Fibroblast of skin of right biceps (primary cell): Measurements from ENCODE around the gene RPS21.

Experiments
- DNase-seq: peaks from one replicate; pipeline ENCODE4 v3.0.0-alpha.2; 2013

The RPS21 gene

DNA sequence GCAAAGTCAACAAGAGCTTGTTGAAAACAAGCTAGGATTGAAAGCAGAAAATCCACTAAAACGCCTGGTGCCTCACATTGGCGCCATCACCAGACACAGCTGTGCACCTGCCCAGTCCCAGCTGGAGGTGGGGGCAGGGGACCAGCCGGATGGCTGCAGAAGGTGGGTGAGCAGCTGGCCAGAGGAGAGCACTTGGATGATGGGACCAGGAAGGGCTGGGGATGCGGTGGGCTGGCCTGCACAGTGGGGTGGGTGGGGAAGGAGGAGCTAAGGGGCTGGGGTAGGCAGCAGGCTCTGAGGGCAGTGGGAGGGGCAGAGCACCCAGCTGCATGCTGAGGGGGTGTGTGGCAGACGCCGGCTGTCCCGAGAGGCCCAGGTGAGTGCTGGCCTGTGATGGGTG, 13.1 kb downstream of the RPS21 start:
- no peak for DNase-seq

GRCh38 chr20:62400541-62400940, 13.6 kb downstream of the RPS21 start:
- DNase-seq = no peak

- no peak for DNase-seq
These were observed 14.5 kb downstream of the RPS21 start for GRCh38 chr20:62401331-62401779.

DNA sequence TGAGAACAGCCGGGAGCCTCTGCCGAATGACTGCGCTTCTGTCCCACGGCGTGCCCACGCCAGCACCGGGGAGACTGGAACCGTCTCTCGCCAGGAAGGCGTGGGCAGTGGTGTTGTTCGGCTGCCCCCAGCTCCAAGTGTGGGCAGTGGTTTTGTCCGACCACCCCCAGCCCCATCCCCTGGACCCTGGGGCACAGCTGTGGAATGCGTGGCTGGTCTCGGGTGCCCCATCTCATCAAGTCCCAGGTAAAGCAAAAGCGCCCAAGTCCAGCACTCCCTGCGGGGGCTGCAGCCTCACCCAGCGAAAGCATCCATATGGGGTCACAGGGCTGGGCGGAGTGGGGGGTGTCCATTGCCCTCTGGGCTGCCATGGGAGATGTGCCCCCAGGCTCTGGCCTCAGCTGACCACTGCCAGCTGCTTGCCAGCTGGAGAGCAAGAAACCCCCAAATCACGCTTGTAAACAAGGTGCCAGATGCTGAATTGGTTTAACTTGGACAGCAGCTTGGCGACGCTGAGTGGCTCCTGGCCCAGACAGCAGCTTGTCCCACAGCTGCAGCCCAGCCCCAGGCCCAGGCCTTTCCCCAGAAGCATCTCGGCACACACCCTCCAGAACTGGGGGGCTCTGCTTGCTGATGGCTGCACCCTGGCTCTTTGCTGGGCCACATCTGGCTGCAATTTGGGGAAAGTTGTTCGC, 15.7 kb downstream of the RPS21 start:
- no peak for DNase-seq

- DNase-seq = no peak
These were observed 16.4 kb downstream of the RPS21 start for GRCh38 chr20:62403331-62403730.

DNA sequence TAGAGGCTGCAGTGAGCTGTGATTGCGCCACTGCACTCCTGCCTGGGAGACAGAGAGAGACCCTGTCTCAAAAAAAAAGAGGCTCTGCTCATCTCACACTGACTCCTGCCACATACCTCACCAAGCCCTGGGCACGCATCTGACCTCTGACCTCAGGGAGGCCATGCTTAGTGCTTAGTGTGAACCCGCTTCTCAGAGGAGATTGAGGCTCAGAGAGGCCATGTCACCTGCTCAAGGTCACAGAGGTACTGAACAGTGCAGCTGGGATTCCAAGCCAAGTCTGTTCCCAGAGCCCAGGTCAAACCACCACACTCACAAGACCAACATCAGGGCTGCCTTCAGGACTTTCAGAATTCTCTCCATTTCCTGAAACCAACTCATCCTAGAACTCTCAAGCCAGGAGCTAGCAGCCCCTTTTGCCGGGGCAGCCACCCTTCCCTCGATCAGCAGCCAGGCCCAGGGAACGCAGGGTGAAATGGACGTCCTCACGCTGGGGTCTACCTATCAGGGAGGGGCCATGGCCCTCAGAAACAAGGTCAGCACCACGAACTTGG, 17.3 kb downstream of the RPS21 start:
- DNase-seq = no peak

GRCh38 chr20:62404761-62405107, 17.8 kb downstream of the RPS21 start:
- DNase-seq = no peak

DNA sequence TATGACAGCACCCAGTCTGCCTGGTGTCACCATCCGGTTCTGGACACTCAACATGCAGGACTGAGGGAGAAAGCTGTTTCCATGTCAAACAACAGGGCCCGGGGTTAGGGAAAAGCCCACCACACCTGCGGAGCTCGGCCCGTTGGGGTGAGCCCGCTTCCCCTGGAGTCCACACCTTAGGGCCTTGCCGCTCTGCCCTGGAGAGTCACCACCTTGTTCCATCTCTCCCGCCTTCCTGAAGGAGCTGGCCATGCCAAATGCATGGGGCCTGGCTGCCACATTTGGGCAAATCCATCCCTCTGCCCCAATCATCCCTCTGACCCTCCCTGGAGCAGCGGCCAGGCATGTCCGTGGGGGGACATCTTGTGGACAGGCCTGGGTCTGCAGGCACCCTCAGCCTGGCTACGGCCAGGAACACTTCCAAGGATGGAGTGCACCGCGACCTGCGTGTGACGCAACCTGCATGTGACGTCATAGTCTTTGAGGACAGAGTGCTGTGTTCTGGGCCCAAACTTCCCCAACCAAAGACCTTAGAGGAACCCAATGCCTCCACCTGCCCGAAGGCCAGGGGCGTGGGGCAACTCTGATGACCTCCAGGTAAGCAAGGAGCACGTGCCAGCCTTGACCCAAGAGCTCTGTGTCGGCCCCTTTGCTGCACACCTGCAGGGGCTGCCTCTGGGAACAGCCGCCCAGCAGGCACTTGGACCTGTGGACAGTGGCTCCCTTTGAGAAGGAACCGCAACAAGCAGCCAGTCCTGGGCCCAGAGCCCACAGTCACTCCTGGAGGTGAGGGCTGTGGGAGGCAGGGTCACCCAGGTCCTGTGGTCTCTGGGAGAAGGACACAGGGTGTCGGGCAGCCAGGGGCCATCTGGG, 18.4 kb downstream of the RPS21 start:
- peak; percentile 37 for DNase-seq

DNA sequence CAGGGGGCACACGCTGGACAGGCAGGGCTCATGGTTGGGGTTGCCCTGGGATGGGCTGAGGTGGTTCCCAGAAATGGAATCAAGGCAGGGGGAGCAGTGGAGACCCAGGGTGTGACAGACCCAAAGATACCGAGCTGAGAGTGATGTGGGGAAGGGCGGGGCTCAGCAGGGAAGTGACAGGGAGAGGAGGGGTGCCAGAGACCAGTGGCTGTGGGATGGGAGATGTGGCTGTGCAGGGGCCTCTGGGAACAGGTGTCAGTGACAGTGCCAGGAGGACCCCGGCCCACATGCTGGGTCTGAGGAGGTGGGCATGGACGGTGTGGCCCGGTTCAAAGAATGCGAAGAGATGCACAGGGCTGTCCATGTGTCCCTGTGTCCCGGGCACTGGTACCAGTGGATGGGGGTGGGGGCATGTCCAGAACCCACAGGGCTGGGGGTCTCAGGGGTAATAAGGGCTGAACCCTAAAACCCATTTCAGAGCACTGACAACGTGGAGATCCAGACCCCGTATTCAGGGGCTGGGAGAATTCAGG, 19.1 kb downstream of the RPS21 start:
- no peak for DNase-seq

DNA sequence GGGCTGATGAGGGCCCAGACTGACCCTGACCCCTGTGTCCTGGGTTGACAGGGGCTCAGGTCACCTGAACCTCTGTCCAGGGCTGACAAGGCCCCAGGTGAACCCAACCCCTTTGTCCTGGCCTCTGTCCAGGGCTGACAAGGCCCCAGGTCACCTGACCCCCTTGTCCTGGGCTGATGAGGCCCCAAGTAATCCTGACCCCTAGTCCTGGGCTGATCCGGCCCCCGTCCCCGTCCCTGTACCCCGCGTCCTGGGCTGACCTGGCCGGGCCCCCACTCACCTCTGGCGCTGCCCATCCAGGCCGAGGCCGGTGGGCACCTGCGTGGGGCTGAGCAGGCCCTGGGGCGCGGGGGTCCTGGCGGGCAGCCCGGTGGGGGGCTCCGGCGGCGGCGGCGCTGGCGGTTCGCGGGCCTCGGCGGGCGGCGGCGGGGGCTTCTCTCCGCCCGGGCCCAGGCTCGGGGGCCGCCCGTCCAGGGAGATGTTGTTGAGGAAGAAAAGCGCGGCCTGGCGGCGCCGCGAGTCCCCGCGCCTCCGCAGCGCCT, 19.8 kb downstream of the RPS21 start:
- DNase-seq = no peak

GRCh38 chr20:62407221-62407992, 20.5 kb downstream of the RPS21 start, which contains the start of gene CABLES2:
TSS of gene CABLES2 (minus strand) at chr20:62407285. CDS start at chr20:62407276, 9 bp downstream.
- peak; percentile 94 for DNase-seq

- DNase-seq = no peak
These were observed 21.2 kb downstream of the RPS21 start for GRCh38 chr20:62408055-62408454.

GRCh38 chr20:62408640-62409039, 21.7 kb downstream of the RPS21 start:
- no peak for DNase-seq

- no peak for DNase-seq
These were observed 22.4 kb downstream of the RPS21 start for GRCh38 chr20:62409086-62409853.

- DNase-seq = peak; percentile 8
These were observed 23.2 kb downstream of the RPS21 start for GRCh38 chr20:62409931-62410745.

DNA sequence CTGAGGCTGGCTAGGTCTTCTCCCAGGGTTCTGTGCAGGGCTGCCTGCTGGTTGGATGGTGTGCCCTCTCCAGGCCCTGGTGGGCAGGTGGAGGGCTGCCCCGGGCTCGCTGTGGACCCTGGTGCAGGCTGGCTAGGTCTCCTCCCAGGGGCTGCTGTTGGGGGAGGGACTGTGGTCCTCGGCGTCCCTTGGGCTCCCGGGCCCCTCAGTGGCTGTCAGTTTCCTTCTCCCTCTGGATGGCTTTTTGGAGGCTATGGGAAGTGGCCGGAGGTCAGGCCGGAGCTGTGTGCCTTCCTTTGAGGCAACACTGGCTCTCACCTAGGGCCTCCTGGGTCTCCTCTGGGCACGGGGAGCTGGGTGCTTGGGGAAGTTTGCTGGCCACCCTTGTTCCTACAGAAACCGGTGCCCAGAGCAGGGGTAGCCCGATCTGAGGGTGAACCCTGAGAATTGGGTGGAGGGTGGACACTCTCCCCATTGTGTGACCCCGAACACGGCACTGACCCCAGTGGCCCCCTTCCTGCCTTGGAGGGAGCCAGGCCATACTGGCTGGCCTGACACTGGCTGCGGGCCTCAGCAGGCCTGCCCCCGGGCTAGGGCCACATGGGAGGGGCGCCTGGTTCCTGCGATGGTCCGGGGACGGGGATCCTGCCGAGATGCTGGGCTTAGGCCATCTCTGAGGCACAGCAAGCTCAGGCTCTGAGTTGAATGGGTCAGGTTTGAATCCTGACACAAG, 24.0 kb downstream of the RPS21 start:
- DNase-seq = no peak

- no peak for DNase-seq
These were observed 24.7 kb downstream of the RPS21 start for GRCh38 chr20:62411479-62412193.

GRCh38 chr20:62412194-62413024, 25.5 kb downstream of the RPS21 start:
- DNase-seq = no peak
